H1 (cell line): ENCODE measurements around the gene SMIM32. TPM values are rescaled to one million over a fixed set of nuclear protein-coding genes. Genes with fewer than 3 reads are reported as not detected.

ENCODE experiments used
- CTCF ChIA-PET: fragments of 300-600 bp; sonication (Branson Sonifier 250); formaldehyde crosslinking; loops from one replicate; lab custom pipeline; 2021; ENCODE audit not compliant: partially characterized antibody; lab: Charles Lee
- POLR2A ChIA-PET: fragments of 300-600 bp; sonication (Branson Sonifier 250); formaldehyde crosslinking; loops from one replicate; lab custom pipeline; 2021; ENCODE audit warnings: inconsistent platforms; ENCODE audit not compliant: partially characterized antibody; lab: Charles Lee
- DNase-seq, 2 experiments: peaks; one replicate each; pipeline versions ENCODE4 v3.0.0 to v3.0.0-alpha.2; 2010 to 2022; ENCODE audit warnings: low spot score in 2 of 2, low read depth in 1 of 2, mixed read lengths in 1 of 2
- FAIRE-seq: peaks from 2 replicates; lab custom pipeline; 2011; peaks lifted over from hg19 to GRCh38; lab: Jason Lieb, UNC
- H2AFZ ChIP-seq: 2 replicates; pipeline ENCODE4 v1.8.1; 2012; ENCODE audit warnings: low read length, inconsistent platforms
- H2AK5ac ChIP-seq: 2 replicates; pipeline ENCODE4 v1.6.1; 2013; ENCODE audit warnings: low read depth, low read length
- H2BK120ac ChIP-seq: replicated peaks from 2 replicates; pipeline ENCODE3; 2013; ENCODE audit warnings: low read depth, low read length, inconsistent platforms
- H2BK12ac ChIP-seq: 2 replicates; pipeline ENCODE4 v1.6.1; 2013; ENCODE audit warnings: low read depth, low read length
- H2BK15ac ChIP-seq: 2 replicates; pipeline ENCODE4 v1.6.1; 2013; ENCODE audit warnings: low read length
- H2BK20ac ChIP-seq: 2 replicates; pipeline ENCODE4 v1.6.1; 2013; ENCODE audit warnings: low read length
- H2BK5ac ChIP-seq: 2 replicates; pipeline ENCODE4 v1.6.1; 2013; ENCODE audit warnings: low read depth, low read length
- H3K14ac ChIP-seq: 2 replicates; pipeline ENCODE4 v1.6.1; 2013; ENCODE audit warnings: inconsistent platforms; ENCODE audit not compliant: insufficient read length
- H3K18ac ChIP-seq: 2 replicates; pipeline ENCODE4 v1.6.1; 2013; ENCODE audit warnings: low read length; ENCODE audit errors: extremely low read depth
- H3K23ac ChIP-seq: 2 replicates; pipeline ENCODE4 v1.6.1; 2013; ENCODE audit warnings: inconsistent platforms; ENCODE audit not compliant: insufficient read length
- H3K23me2 ChIP-seq: 2 replicates; pipeline ENCODE4 v1.6.1; 2013; ENCODE audit warnings: low read depth, low read length
- H3K27ac ChIP-seq: 2 replicates; pipeline ENCODE4 v1.6.1; 2011; ENCODE audit warnings: low read depth, low read length, inconsistent platforms
- H3K27me3 ChIP-seq, 4 experiments: replicated peaks in 1 of 4; 1 replicate in 1 of 4; 2 replicates in 3 of 4; pipeline versions ENCODE4 v1.6.1 to v1.8.1; 2011 to 2013; ENCODE audit warnings: low read length in 3 of 4, mild to moderate bottlenecking in 3 of 4, inconsistent platforms in 2 of 4, mixed read lengths in 2 of 4, moderate library complexity in 1 of 4; ENCODE audit not compliant: control insufficient read depth in 3 of 4, insufficient read depth in 3 of 4; ENCODE audit errors: extremely low read depth in 1 of 4
- H3K36me3 ChIP-seq, 4 experiments: 2 replicates each; pipeline versions ENCODE4 v1.6.1 to v1.8.1; 2011 to 2013; ENCODE audit warnings: mild to moderate bottlenecking in 4 of 4, low read length in 3 of 4, moderate library complexity in 2 of 4, control low read depth in 1 of 4, inconsistent platforms in 1 of 4; ENCODE audit not compliant: insufficient read depth in 4 of 4, control insufficient read depth in 2 of 4
- H3K4ac ChIP-seq: replicated peaks from 2 replicates; pipeline ENCODE3; 2013; ENCODE audit warnings: low read length, low read depth, mixed read lengths, inconsistent platforms; ENCODE audit not compliant: insufficient read length
- H3K4me1 ChIP-seq, 4 experiments: replicated peaks in 1 of 4; 1 replicate in 1 of 4; 2 replicates in 3 of 4; pipeline versions ENCODE4 v1.6.1 to v1.8.1; 2011 to 2013; ENCODE audit warnings: low read length in 3 of 4, inconsistent platforms in 2 of 4, mixed read lengths in 1 of 4; ENCODE audit not compliant: insufficient read depth in 4 of 4, control insufficient read depth in 3 of 4
- H3K4me2 ChIP-seq, 2 experiments: 2 replicates each; pipeline versions ENCODE4 v1.6.1 to v1.8.1; 2011 to 2013; ENCODE audit warnings: low read depth in 2 of 2, low read length in 2 of 2, control low read depth in 1 of 2, inconsistent platforms in 1 of 2, mild to moderate bottlenecking in 1 of 2; ENCODE audit not compliant: insufficient read depth in 1 of 2
- H3K4me3 ChIP-seq, 4 experiments: fragments of 200-600, 300-600 bp in 1 of 4; sonication (generic), shearing (Covaris generic), sonication (Bioruptor Twin) in 1 of 4; 2 replicates each; pipeline versions ENCODE4 v1.5.1 to v1.8.1; 2011 to 2016; ENCODE audit warnings: low read length in 4 of 4, low read depth in 3 of 4, control low read depth in 2 of 4, inconsistent platforms in 2 of 4, mild to moderate bottlenecking in 2 of 4, mixed read lengths in 1 of 4, moderate library complexity in 1 of 4; ENCODE audit not compliant: insufficient read depth in 2 of 4; ENCODE audit errors: extremely low read depth in 1 of 4
- H3K56ac ChIP-seq: replicated peaks from 2 replicates; pipeline ENCODE3; 2013; ENCODE audit warnings: low read depth, mild to moderate bottlenecking, mixed read lengths, low read length, inconsistent platforms; ENCODE audit not compliant: insufficient read length
- H3K79me1 ChIP-seq: 2 replicates; pipeline ENCODE4 v1.6.1; 2013; ENCODE audit warnings: low read depth, low read length, control low read depth
- H3K79me2 ChIP-seq, 2 experiments: 2 replicates each; pipeline versions ENCODE4 v1.6.1 to v1.8.1; 2012 to 2013; ENCODE audit warnings: low read length in 2 of 2, mild to moderate bottlenecking in 2 of 2, inconsistent platforms in 1 of 2; ENCODE audit not compliant: insufficient read depth in 2 of 2, control insufficient read depth in 1 of 2
- H3K9ac ChIP-seq, 4 experiments: replicated peaks in 1 of 4; 1 replicate in 1 of 4; 2 replicates in 3 of 4; pipeline versions ENCODE4 v1.6.1 to v1.8.1; 2011 to 2013; ENCODE audit warnings: low read depth in 3 of 4, low read length in 3 of 4, control low read depth in 2 of 4, mild to moderate bottlenecking in 2 of 4, moderate library complexity in 2 of 4, inconsistent platforms in 1 of 4; ENCODE audit errors: extremely low read depth in 1 of 4
- H3K9me3 ChIP-seq, 2 experiments: 2 replicates each; pipeline versions ENCODE4 v1.6.1 to v1.8.1; 2012 to 2013; ENCODE audit warnings: mild to moderate bottlenecking in 2 of 2, moderate library complexity in 2 of 2, control low read depth in 1 of 2, inconsistent platforms in 1 of 2, low read depth in 1 of 2, low read length in 1 of 2, mixed read lengths in 1 of 2; ENCODE audit not compliant: insufficient read depth in 2 of 2
- H4K20me1 ChIP-seq, 2 experiments: replicated peaks in 1 of 2; 2 replicates each; pipeline versions ENCODE3 to v1.8.1; 2011 to 2013; ENCODE audit warnings: inconsistent platforms in 2 of 2, low read length in 2 of 2, mild to moderate bottlenecking in 1 of 2; ENCODE audit not compliant: insufficient read depth in 2 of 2, control insufficient read depth in 1 of 2
- H4K5ac ChIP-seq: 2 replicates; pipeline ENCODE4 v1.6.1; 2013; ENCODE audit warnings: low read length, low read depth, mixed read lengths, inconsistent platforms; ENCODE audit not compliant: insufficient read length
- H4K8ac ChIP-seq: 2 replicates; pipeline ENCODE4 v1.8.0; 2013; ENCODE audit warnings: mild to moderate bottlenecking, moderate library complexity, low read length, inconsistent platforms; ENCODE audit not compliant: insufficient read depth; ENCODE audit errors: extremely low read depth
- H4K91ac ChIP-seq: replicated peaks from 2 replicates; pipeline ENCODE3; 2013; ENCODE audit warnings: low read length, mixed read lengths, inconsistent platforms; ENCODE audit not compliant: insufficient read length
- CTBP2 ChIP-seq: IDR thresholded peaks from 2 replicates; pipeline ENCODE4 v1.7.0; 2011; ENCODE audit warnings: borderline replicate concordance, mild to moderate bottlenecking, moderate library complexity, mixed read lengths, low read length; ENCODE audit not compliant: insufficient read depth, insufficient read length
- GABPA ChIP-seq: IDR thresholded peaks from 2 replicates; pipeline ENCODE4 v1.6.1; 2011; ENCODE audit warnings: mild to moderate bottlenecking, low read length, moderate library complexity, borderline replicate concordance; ENCODE audit not compliant: insufficient read depth
- KDM5A ChIP-seq: fragments of 200-600 bp; IDR thresholded peaks from 2 replicates; pipeline ENCODE4 v1.7.1; 2012; ENCODE audit warnings: mild to moderate bottlenecking, low read length, inconsistent platforms, mixed read lengths
- NRF1 ChIP-seq: IDR thresholded peaks from 2 replicates; pipeline ENCODE4 v1.6.1; 2011; ENCODE audit warnings: mild to moderate bottlenecking, low read depth, low read length, improper control_type of control experiment
- POLR2AphosphoS5 ChIP-seq: IDR thresholded peaks from 2 replicates; pipeline ENCODE4 v1.6.1; 2011; ENCODE audit warnings: low read depth, low read length
- RBBP5 ChIP-seq: IDR thresholded peaks from 2 replicates; pipeline ENCODE4 v1.7.1; 2012; ENCODE audit warnings: low read depth, mild to moderate bottlenecking, inconsistent platforms, low read length, moderate library complexity, borderline replicate concordance
- RNF2 ChIP-seq: fragments of 200-900, 300-1000 bp; sonication (generic); IDR thresholded peaks from 2 replicates; pipeline ENCODE4 v1.7.1; 2016; ENCODE audit warnings: borderline replicate concordance, low read depth, mild to moderate bottlenecking, antibody characterized with exemption, low read length; ENCODE audit not compliant: poor library complexity, severe bottlenecking; ENCODE audit errors: missing control alignments
- SIN3A ChIP-seq, 2 experiments: IDR thresholded peaks in 1 of 2; conservative IDR thresholded peaks in 1 of 2; 2 replicates each; pipeline ENCODE4 v1.6.1; 2011 to 2012; ENCODE audit warnings: low read length in 2 of 2, improper control_type of control experiment in 1 of 2, low read depth in 1 of 2, mild to moderate bottlenecking in 1 of 2
- SP4 ChIP-seq: IDR thresholded peaks from 2 replicates; pipeline ENCODE4 v1.6.1; 2012; ENCODE audit warnings: low read length, inconsistent platforms
- YY1 ChIP-seq: IDR thresholded peaks from 2 replicates; pipeline ENCODE4 v1.6.1; 2011; ENCODE audit warnings: low read depth, mild to moderate bottlenecking, low read length
- WGBS, 2 experiments: shearing (Covaris generic) in 1 of 2; methylation state at CpG; one replicate each; pipeline versions ENCODE4 v1.1.6 to v1.1.7; 2013 to 2015; ENCODE audit warnings: low lambda C conversion rate in 2 of 2, mixed read lengths in 2 of 2, inconsistent platforms in 1 of 2, low coverage in 1 of 2, missing lambda C conversion rate in 1 of 2; ENCODE audit not compliant: insufficient replicate concordance in 2 of 2, insufficient coverage in 1 of 2, insufficient read length in 1 of 2; ENCODE audit errors: extremely low coverage in 1 of 2, missing lambda C conversion rate in 1 of 2; 5-methylcytosine and 5-hydroxymethylcytosine counted together
- polyA plus RNA-seq, 7 experiments: library from polyadenylated mRNA; depleted of rRNA in 3 of 7; stranded (reverse) in 5 of 7; unstranded in 2 of 7; fragments of >200 nt in 5 of 7; fragments of 200-250 nt in 2 of 7; gene quantifications; 1 replicate in 5 of 7; 2 replicates in 1 of 7; 4 replicates in 1 of 7; pipeline versions ENCODE4 v1.2.1 to v1.2.3, GENCODE V29; 2011 to 2013; ENCODE audit warnings: missing spikeins in 2 of 7, mixed read lengths in 2 of 7
- total RNA-seq: library from RNA; stranded (reverse); fragmentation: NEBNext Ultra II Directional; extraction: Animal tissue kit (Norgen Biotek cat#: 25700); gene quantifications from 2 replicates; pipeline ENCODE4 v1.2.1, GENCODE V29; 2021

SMIM32 gene
- total and polyA plus RNA-seq, 2 of the 8 experiments (the other 6 are each of a cell fraction or from before 2014, with no cell fraction given): 0.09 to 0.22 TPM

GRCh38 chr5:136213919-136214493 is 21.0 kb upstream of the SMIM32 start:
- Histone ChIP-seq H3K36me3 (no peaks in the 10 kb centered on the region), H3K4me1 (peaks cover 2 to 4% (median 3%) of the 10 kb centered on the region in 4 experiments; a peak in 3 of 7 replicates), H3K27ac (no peak overlapping the region), H2BK12ac (no peak overlapping the region), H3K56ac (no peak overlapping the region), H3K4me3 (no peak overlapping the region), H2BK20ac (no peak overlapping the region), H3K27me3 (peaks cover 0 to 10% (median 6%) of the 10 kb centered on the region in 4 experiments; a peak in 3 of 7 replicates), H4K5ac (no peak overlapping the region), H3K79me2 (no peaks in the 10 kb centered on the region), H2BK15ac (no peak overlapping the region), H4K20me1 (peaks cover 1 to 2% of the 10 kb centered on the region in 2 experiments), H3K18ac (no peak overlapping the region), H2BK120ac (no peak overlapping the region), H3K9ac (no peak overlapping the region), H3K79me1 (no peaks in the 10 kb centered on the region), H3K23ac (no peak overlapping the region), H2BK5ac (no peak overlapping the region), H3K9me3 (no peaks in the 10 kb centered on the region), H3K23me2 (no peaks in the 10 kb centered on the region), H3K4ac (no peak overlapping the region), H4K91ac (no peak overlapping the region), H4K8ac (no peak overlapping the region), H3K4me2 (no peak overlapping the region), H3K14ac (no peak overlapping the region), H2AK5ac (no peak overlapping the region), H2AFZ (no peak overlapping the region)
- no peak for DNase-seq
- TF ChIP-seq POLR2AphosphoS5: no peak
- TF ChIP-seq RNF2: no peak
- TF ChIP-seq NRF1: no peak
- TF ChIP-seq KDM5A: no peak
- no peak for TF ChIP-seq GABPA
- no peak for TF ChIP-seq SIN3A (conservative IDR thresholded peaks at IDR 0.05 in 1 of 2, IDR thresholded peaks at IDR 0.05 in 1 of 2; ENCODE audit: low read depth in 1 of 2, low read length in 2 of 2)
- TF ChIP-seq RBBP5: no peak
- TF ChIP-seq YY1: no peak
- no peak for TF ChIP-seq CTBP2
- no peak for TF ChIP-seq SP4
- CTCF ChIA-PET: interaction anchor here (0.9 to 5.4 kb wide), 13 partner anchors 11 to 661 kb away, joined by 3 to 66 read pairs (median 4); partner anchors contain the start of gene SMIM32
- POLR2A ChIA-PET: no interaction called here
- 92% methylated on average over 9 of the region's 9 CpGs; no CpG with 5 or more reads in 1 of the 2 experiments for WGBS, 2 experiments
- no peak for FAIRE-seq
